Ascending aorta (tissue), 2 donors: ENCODE data around the gene SNRPB2. TPM values are rescaled to one million over a fixed set of nuclear protein-coding genes. Genes with fewer than 3 reads are reported as not detected.

Experiments used
- DNase-seq, 2 donors: peaks; one replicate each; pipeline ENCODE4 v3.0.0-alpha.2; 2019; ENCODE audit warnings: low spot score in 2 of 2
- H3K27ac ChIP-seq, 2 donors: fragments of 200-600 bp; sonication (generic); one replicate each; pipeline ENCODE4 v1.5.1; 2016 to 2017; ENCODE audit warnings: mild to moderate bottlenecking in 1 of 2
- H3K27me3 ChIP-seq: fragments of 200-600 bp; sonication (generic); one replicate; pipeline ENCODE4 v1.5.1; 2017
- H3K36me3 ChIP-seq, 2 donors: fragments of 200-600 bp; sonication (generic); one replicate each; pipeline ENCODE4 v1.5.1; 2016
- H3K4me1 ChIP-seq, 2 donors: fragments of 200-600 bp; sonication (generic); one replicate each; pipeline ENCODE4 v1.5.1; 2016 to 2017; ENCODE audit warnings: mild to moderate bottlenecking in 1 of 2
- H3K4me3 ChIP-seq, 2 donors: fragments of 200-600 bp; sonication (generic); one replicate each; pipeline ENCODE4 v1.5.1; 2016 to 2017; ENCODE audit warnings: mild to moderate bottlenecking in 1 of 2
- H3K9me3 ChIP-seq, 2 donors: fragments of 200-600 bp; sonication (generic); one replicate each; pipeline ENCODE4 v1.5.1; 2016
- CTCF ChIP-seq, 3 experiments: fragments of 200-600 bp in 2 of 3; fragments of 450-650 bp in 1 of 3; sonication (generic) in 2 of 3; IDR thresholded peaks; one replicate each; pipeline ENCODE4 v1.5.1; 2016 to 2019; ENCODE audit warnings: antibody characterized with exemption in 3 of 3, mild to moderate bottlenecking in 1 of 3, moderate library complexity in 1 of 3
- intact Hi-C: fragments of 100-400 bp; cut with DNase I; formaldehyde crosslinking; loops from one replicate; pipeline ENCODE4 v1.15.1; 2023
- total RNA-seq: library from RNA; depleted of rRNA; stranded (reverse); fragments of >200 nt; gene quantifications from one replicate; pipeline ENCODE4 v1.1.0, GENCODE V29; 2016

SNRPB2 gene
- total RNA-seq, 1 donor from 2014 or later, result 3.4 TPM

GRCh38 chr20:16692442-16692841 is 37.4 kb upstream of the SNRPB2 start:
- Histone ChIP-seq H3K4me3 (no peak overlapping the region), H3K36me3 (no peaks in the 10 kb centered on the region), H3K4me1 (no peaks in the 10 kb centered on the region), H3K9me3 (no peaks in the 10 kb centered on the region), H3K27me3 (no peaks in the 10 kb centered on the region), H3K27ac (no peak overlapping the region)
- TF ChIP-seq CTCF (IDR thresholded peaks at IDR 0.05), result no peak
- no peak for DNase-seq
- intact Hi-C loops, result no loop called here

- H3K27ac ChIP-seq, result no peak overlapping the region
- no peaks in the 10 kb centered on the region for H3K27me3 ChIP-seq
- H3K4me3 ChIP-seq, result no peak overlapping the region
- no peaks in the 10 kb centered on the region for H3K4me1 ChIP-seq
- no peak for DNase-seq
- no peaks in the 10 kb centered on the region for H3K9me3 ChIP-seq
- H3K36me3 ChIP-seq, result no peaks in the 10 kb centered on the region
- TF ChIP-seq CTCF (IDR thresholded peaks at IDR 0.05), result no peak
- intact Hi-C loops, result no loop called here
Observed at GRCh38 chr20:16693278-16693677, 36.5 kb upstream of the SNRPB2 start.

GRCh38 chr20:16694161-16694560 is 35.7 kb upstream of the SNRPB2 start:
- Histone ChIP-seq H3K36me3 (no peaks in the 10 kb centered on the region), H3K9me3 (no peaks in the 10 kb centered on the region), H3K4me1 (no peaks in the 10 kb centered on the region), H3K27me3 (no peaks in the 10 kb centered on the region), H3K27ac (no peak overlapping the region), H3K4me3 (no peak overlapping the region)
- DNase-seq, result no peak
- TF ChIP-seq CTCF (IDR thresholded peaks at IDR 0.05), result no peak
- intact Hi-C loops, result no loop called here

- Histone ChIP-seq H3K27ac (no peak overlapping the region), H3K36me3 (no peaks in the 10 kb centered on the region), H3K9me3 (no peaks in the 10 kb centered on the region), H3K4me1 (no peaks in the 10 kb centered on the region), H3K27me3 (no peaks in the 10 kb centered on the region), H3K4me3 (no peak overlapping the region)
- no peak for TF ChIP-seq CTCF (IDR thresholded peaks at IDR 0.05)
- intact Hi-C loops, result no loop called here
- no peak for DNase-seq
Observed at GRCh38 chr20:16695628-16696027, 34.2 kb upstream of the SNRPB2 start.

GRCh38 chr20:16699293-16699692 is 30.5 kb upstream of the SNRPB2 start:
- no peak for TF ChIP-seq CTCF (IDR thresholded peaks at IDR 0.05)
- Histone ChIP-seq H3K36me3 (no peaks in the 10 kb centered on the region), H3K9me3 (no peaks in the 10 kb centered on the region), H3K27me3 (no peaks in the 10 kb centered on the region), H3K4me3 (no peak overlapping the region), H3K4me1 (no peaks in the 10 kb centered on the region), H3K27ac (no peak overlapping the region)
- intact Hi-C loops, result no loop called here
- no peak for DNase-seq

- Histone ChIP-seq H3K36me3 (no peaks in the 10 kb centered on the region), H3K27me3 (no peaks in the 10 kb centered on the region), H3K4me1 (no peaks in the 10 kb centered on the region), H3K27ac (no peak overlapping the region), H3K9me3 (no peaks in the 10 kb centered on the region), H3K4me3 (no peak overlapping the region)
- intact Hi-C loops, result no loop called here
- no peak for DNase-seq
- TF ChIP-seq CTCF (IDR thresholded peaks at IDR 0.05), result no peak
Observed at GRCh38 chr20:16701296-16701695, 28.5 kb upstream of the SNRPB2 start.
